Activated B cell treated with CpG ODN at 0.5 μM for 24 hours (primary cell): ENCODE results near the gene NUP54. TPM values are rescaled to one million over a fixed set of nuclear protein-coding genes. Genes with fewer than 3 reads are reported as not detected.
A peak's percentile ranks its signal among the peaks of the same experiment; 100 is the strongest.

ENCODE experiments used
- ATAC-seq: fragments of 200-7000 bp; cut with Tn5 transposase; one replicate; pipeline ENCODE4 v1.10.0; 2021; ENCODE audit warnings: low read depth, mild to moderate bottlenecking, moderate library complexity
- CTCF ChIA-PET: fragments of 350-600 bp; sonication (Branson Sonifier 250); formaldehyde crosslinking; loops from one replicate; lab custom pipeline; 2021; ENCODE audit warnings: antibody characterized with exemption; lab: Charles Lee
- POLR2A ChIA-PET: fragments of 350-600 bp; sonication (Branson Sonifier 250); formaldehyde crosslinking; loops from one replicate; lab custom pipeline; 2021; ENCODE audit warnings: antibody characterized with exemption; lab: Charles Lee
- DNase-seq: peaks from one replicate; pipeline ENCODE4 v3.0.0; 2022
- H3K27ac Mint-ChIP-seq: one replicate; pipeline ENCODE4 v1.8.0; 2020; ENCODE audit warnings: mixed read lengths
- H3K27me3 Mint-ChIP-seq: one replicate; pipeline ENCODE4 v1.8.0; 2021; ENCODE audit warnings: mixed read lengths
- H3K36me3 Mint-ChIP-seq: one replicate; pipeline ENCODE4 v1.8.0; 2021; ENCODE audit warnings: low read depth, mixed read lengths
- H3K4me1 Mint-ChIP-seq: one replicate; pipeline ENCODE4 v1.8.0; 2021; ENCODE audit warnings: mixed read lengths
- H3K4me3 Mint-ChIP-seq: one replicate; pipeline ENCODE4 v1.8.0; 2020; ENCODE audit warnings: mild to moderate bottlenecking, mixed read lengths
- H3K9me3 Mint-ChIP-seq: one replicate; pipeline ENCODE4 v1.8.0; 2020; ENCODE audit warnings: mixed read lengths
- intact Hi-C: fragments of 100-400 bp; cut with micrococcal nuclease; formaldehyde crosslinking; loops from one replicate; pipeline ENCODE4 v1.15.1; 2024
- total RNA-seq: library from RNA; stranded (reverse); gene quantifications from 2 replicates; pipeline ENCODE4 v1.2.3, GENCODE V29; 2022
- TF ChIP-seq, protein P1 (sequence below): fragments of 200-600 bp; IDR thresholded peaks from one replicate; pipeline ENCODE4 v1.8.0; 2022; ENCODE audit warnings: antibody characterized with exemption, mild to moderate bottlenecking

Gene NUP54, protein sequence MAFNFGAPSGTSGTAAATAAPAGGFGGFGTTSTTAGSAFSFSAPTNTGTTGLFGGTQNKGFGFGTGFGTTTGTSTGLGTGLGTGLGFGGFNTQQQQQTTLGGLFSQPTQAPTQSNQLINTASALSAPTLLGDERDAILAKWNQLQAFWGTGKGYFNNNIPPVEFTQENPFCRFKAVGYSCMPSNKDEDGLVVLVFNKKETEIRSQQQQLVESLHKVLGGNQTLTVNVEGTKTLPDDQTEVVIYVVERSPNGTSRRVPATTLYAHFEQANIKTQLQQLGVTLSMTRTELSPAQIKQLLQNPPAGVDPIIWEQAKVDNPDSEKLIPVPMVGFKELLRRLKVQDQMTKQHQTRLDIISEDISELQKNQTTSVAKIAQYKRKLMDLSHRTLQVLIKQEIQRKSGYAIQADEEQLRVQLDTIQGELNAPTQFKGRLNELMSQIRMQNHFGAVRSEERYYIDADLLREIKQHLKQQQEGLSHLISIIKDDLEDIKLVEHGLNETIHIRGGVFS
- total RNA-seq, result 48.1 and 58.9 TPM in 2 replicates

DNA sequence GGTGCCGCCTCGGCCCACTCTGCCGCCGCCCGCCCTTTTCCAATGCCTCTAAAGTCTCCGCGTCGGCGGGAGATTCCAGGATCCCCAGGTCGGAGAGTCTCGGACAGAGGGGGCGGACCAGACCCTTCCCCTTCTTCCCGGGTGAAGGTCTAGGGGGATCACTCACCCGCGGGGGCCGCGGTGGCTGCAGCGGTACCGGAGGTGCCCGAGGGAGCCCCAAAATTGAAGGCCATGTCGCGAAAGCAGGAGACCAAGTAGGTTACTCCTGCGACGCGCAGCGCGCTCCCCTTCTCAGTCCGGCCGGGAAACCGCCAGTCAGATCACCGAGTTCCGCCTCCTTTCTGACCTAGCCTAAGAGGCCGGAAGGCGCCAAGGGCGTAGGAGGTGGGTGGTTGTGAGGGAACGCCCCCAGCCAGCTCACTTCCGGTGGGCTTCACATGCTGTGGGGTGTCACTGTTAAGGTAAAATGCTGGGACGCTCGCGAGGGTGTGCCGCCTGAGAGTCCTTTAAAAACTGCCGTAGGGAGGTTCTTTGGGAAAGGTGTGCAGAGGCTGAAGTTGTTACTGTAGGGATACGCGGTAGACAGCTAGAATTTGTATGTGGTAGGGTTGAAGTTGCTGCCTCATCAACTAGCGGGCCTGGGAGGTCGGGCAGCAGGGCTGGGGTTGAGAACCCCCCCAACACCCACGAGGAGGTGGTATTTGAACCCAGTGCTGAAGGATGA lies at the start of gene NUP54:
TSS of gene NUP54 (minus strand) at position 256 of the 724 bp plus-strand sequence. CDS start at position 233, 23 bp downstream.
- CTCF ChIA-PET, result interaction anchor here (0.9 kb wide), 1 partner anchor 31 kb away, joined by 3 read pairs; no protein-coding TSS in a partner anchor
- Mint-ChIP-seq H3K4me1 (peaks cover 33% of the 10 kb centered on the region), H3K9me3 (no peaks in the 10 kb centered on the region), H3K27ac (peak within 1 kb of the TSS; percentile 94), H3K36me3 (peaks cover 12% of the 10 kb centered on the region), H3K4me3 (peak within 1 kb of the TSS; percentile 98), H3K27me3 (no peaks in the 10 kb centered on the region)
- TF ChIP-seq, protein P1, sequence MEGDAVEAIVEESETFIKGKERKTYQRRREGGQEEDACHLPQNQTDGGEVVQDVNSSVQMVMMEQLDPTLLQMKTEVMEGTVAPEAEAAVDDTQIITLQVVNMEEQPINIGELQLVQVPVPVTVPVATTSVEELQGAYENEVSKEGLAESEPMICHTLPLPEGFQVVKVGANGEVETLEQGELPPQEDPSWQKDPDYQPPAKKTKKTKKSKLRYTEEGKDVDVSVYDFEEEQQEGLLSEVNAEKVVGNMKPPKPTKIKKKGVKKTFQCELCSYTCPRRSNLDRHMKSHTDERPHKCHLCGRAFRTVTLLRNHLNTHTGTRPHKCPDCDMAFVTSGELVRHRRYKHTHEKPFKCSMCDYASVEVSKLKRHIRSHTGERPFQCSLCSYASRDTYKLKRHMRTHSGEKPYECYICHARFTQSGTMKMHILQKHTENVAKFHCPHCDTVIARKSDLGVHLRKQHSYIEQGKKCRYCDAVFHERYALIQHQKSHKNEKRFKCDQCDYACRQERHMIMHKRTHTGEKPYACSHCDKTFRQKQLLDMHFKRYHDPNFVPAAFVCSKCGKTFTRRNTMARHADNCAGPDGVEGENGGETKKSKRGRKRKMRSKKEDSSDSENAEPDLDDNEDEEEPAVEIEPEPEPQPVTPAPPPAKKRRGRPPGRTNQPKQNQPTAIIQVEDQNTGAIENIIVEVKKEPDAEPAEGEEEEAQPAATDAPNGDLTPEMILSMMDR, result no peak
- DNase-seq (peak; percentile 93), ATAC-seq (peak; percentile 98)
- intact Hi-C loops, result loop anchor here (1.0 to 5.0 kb wide), 8 partner anchors 50 to 1714 kb away; partner anchors contain the start of genes MRPL1, NAAA, RCHY1 and SCARB2
- POLR2A ChIA-PET, result interaction anchor here (0.8 to 2.2 kb wide), 7 partner anchors 9 to 210 kb away, joined by 3 to 6 read pairs (median 3); partner anchors contain the start of gene SDAD1

DNA sequence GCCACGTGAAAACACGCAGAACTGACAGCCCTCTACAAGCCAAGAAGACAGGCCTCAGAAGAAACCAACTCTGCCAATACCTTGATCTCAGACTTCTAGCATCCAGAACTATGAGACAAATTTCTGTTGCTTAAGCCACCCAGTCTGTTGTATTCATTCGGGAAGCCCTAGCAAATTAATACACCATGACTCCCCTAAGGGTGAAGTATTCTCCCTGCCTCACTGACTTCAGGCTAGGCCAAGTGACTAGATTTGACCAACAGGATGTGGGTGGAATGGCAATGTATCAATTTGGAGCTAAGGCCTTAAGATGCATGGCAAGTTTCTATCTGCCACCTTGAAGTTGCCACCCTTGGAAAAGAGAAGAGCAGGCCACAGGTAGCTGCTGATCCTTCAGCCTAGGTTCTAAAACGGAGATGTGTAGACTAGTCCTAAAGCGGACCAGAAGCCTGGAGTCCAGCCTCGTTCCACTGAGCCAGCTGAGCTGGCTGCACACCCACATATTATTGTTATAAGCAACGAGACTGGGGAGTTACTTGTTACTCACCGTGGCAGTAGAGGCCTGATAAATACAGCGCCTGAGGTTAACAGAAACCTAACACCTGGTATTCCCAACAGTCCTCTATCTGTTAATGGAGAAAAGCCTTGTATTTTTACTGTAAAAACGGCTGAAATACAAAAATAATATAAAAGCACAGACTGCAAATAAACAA lies 49.0 kb upstream of the NUP54 start:
- no peaks in the 10 kb centered on the region for H3K27me3 Mint-ChIP-seq
- H3K36me3 Mint-ChIP-seq, result peaks cover 33% of the 10 kb centered on the region
- DNase-seq (no peak), ATAC-seq (no peak)
- peaks cover 56% of the 10 kb centered on the region for H3K4me1 Mint-ChIP-seq
- peaks cover 2% of the 10 kb centered on the region for H3K9me3 Mint-ChIP-seq
- CTCF ChIA-PET, result interaction anchor here (1.0 to 4.5 kb wide), 2 partner anchors 16 to 17 kb away, joined by 3 to 26 read pairs; partner anchors contain the start of gene SCARB2
- H3K4me3 Mint-ChIP-seq, result no peak overlapping the region
- TF ChIP-seq, protein P1, result no peak
- intact Hi-C loops, result loop anchor here (5.0 kb wide), 1 partner anchor 300 kb away; no protein-coding TSS in a partner anchor
- POLR2A ChIA-PET, result no interaction called here
- H3K27ac Mint-ChIP-seq, result no peak overlapping the region

DNA sequence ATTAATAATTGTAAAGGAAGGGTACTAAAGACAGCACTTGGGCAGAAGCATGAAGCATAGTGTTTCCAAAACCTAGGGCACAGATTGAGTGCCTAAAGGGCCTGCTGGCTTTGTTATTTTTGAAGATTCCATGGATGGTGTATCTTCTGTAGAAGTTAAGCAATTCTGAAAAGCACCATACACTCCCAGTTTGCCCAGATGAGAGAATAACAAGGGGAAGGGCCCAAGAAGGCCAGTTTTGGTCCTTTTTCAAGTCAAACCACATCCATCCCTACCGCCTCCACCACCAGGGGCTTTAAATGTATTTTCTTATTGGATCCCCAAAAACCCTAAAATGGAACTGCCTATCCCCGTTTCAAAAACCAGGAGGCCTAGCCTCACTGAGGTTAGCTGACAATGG lies 48.2 kb upstream of the NUP54 start:
- intact Hi-C loops, result loop anchor here (5.0 kb wide), 1 partner anchor 301 kb away; no protein-coding TSS in a partner anchor
- POLR2A ChIA-PET, result no interaction called here
- TF ChIP-seq, protein P1, result no peak
- peaks cover 40% of the 10 kb centered on the region for H3K36me3 Mint-ChIP-seq
- ATAC-seq (no peak), DNase-seq (no peak)
- peaks cover 56% of the 10 kb centered on the region for H3K4me1 Mint-ChIP-seq
- no peak overlapping the region for H3K27ac Mint-ChIP-seq
- H3K27me3 Mint-ChIP-seq, result no peaks in the 10 kb centered on the region
- H3K9me3 Mint-ChIP-seq, result peaks cover 5% of the 10 kb centered on the region
- CTCF ChIA-PET, result interaction anchor here (1.0 to 4.5 kb wide), 2 partner anchors 16 to 17 kb away, joined by 3 to 26 read pairs; partner anchors contain the start of gene SCARB2
- H3K4me3 Mint-ChIP-seq, result no peak overlapping the region

DNA sequence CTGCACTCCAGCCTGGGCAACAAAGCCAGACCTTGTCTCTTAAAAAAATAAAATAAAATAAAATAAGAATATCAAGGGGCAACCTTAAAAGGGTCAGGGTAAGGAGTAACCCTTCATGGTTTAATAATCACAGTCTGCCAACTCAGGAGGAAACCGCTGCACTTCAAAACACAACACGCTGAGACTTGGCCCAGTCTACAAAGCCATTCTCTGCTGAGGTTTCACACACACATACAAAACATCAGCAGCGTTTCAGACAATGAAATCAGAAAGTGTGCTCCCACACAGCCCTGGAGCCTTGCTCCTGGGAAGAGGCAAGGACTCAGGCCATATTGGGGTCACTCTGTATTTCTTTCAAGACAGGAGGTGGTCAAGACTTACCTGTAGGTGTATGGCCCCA lies 47.1 kb upstream of the NUP54 start:
- POLR2A ChIA-PET, result no interaction called here
- intact Hi-C loops, result loop anchor here (5.0 kb wide), 1 partner anchor 302 kb away; no protein-coding TSS in a partner anchor
- H3K27ac Mint-ChIP-seq, result no peak overlapping the region

More for the DNA sequence above, 47.1 kb upstream of the NUP54 start:
- H3K4me3 Mint-ChIP-seq, result no peak overlapping the region
- DNase-seq (no peak), ATAC-seq (no peak)
- no peaks in the 10 kb centered on the region for H3K27me3 Mint-ChIP-seq
- CTCF ChIA-PET, result no interaction called here
- TF ChIP-seq, protein P1, result no peak
- peaks cover 47% of the 10 kb centered on the region for H3K4me1 Mint-ChIP-seq
- peaks cover 5% of the 10 kb centered on the region for H3K9me3 Mint-ChIP-seq
- H3K36me3 Mint-ChIP-seq, result peaks cover 45% of the 10 kb centered on the region
